B cell (primary cell): ENCODE results near the gene MGAT4B.

ENCODE experiments used
- CTCF ChIP-seq: fragments of 200-600 bp; IDR thresholded peaks from one replicate; pipeline ENCODE4 v1.8.0; 2022; ENCODE audit warnings: antibody characterized with exemption, mild to moderate bottlenecking
- EZH2 ChIP-seq: IDR thresholded peaks from 2 replicates; pipeline ENCODE4 v1.6.1; 2012; ENCODE audit warnings: borderline replicate concordance, low read depth, mild to moderate bottlenecking, moderate library complexity, low read length; ENCODE audit not compliant: insufficient read depth, poor library complexity, severe bottlenecking

GRCh38 chr5:179776411-179776938, 30.2 kb downstream of the MGAT4B start:
- no peak for TF ChIP-seq CTCF
- no peak for TF ChIP-seq EZH2
